Astrocyte (in vitro differentiated cells and primary cell): ENCODE data around the gene KRT83. TPM values are rescaled to one million over a fixed set of nuclear protein-coding genes. Genes with fewer than 3 reads are reported as not detected.
A peak's percentile ranks its signal among the peaks of the same experiment; 100 is the strongest.

Experiments
- DNase-seq: peaks from one replicate; pipeline ENCODE4 v3.0.0-alpha.2; 2010; ENCODE audit warnings: low read depth
- FAIRE-seq: peaks from 2 replicates; lab custom pipeline; 2011; peaks lifted over from hg19 to GRCh38; lab: Jason Lieb, UNC
- H2AFZ ChIP-seq: 2 replicates; pipeline ENCODE4 v1.6.0; 2012; ENCODE audit warnings: low read depth, low read length, inconsistent platforms
- H3K27ac ChIP-seq: 2 replicates; pipeline ENCODE4 v1.5.1; 2011; ENCODE audit warnings: low read depth, low read length, inconsistent platforms
- H3K27me3 ChIP-seq: 2 replicates; pipeline ENCODE4 v1.6.0; 2011; ENCODE audit warnings: low read length, inconsistent platforms; ENCODE audit not compliant: insufficient read depth
- H3K36me3 ChIP-seq: 2 replicates; pipeline ENCODE4 v1.5.1; 2011; ENCODE audit warnings: low read length, inconsistent platforms; ENCODE audit not compliant: insufficient read depth
- H3K4me1 ChIP-seq: 2 replicates; pipeline ENCODE4 v1.5.1; 2011; ENCODE audit warnings: low read length, inconsistent platforms; ENCODE audit not compliant: insufficient read depth
- H3K4me2 ChIP-seq: 2 replicates; pipeline ENCODE4 v1.6.0; 2012; ENCODE audit warnings: low read length, inconsistent platforms
- H3K4me3 ChIP-seq: 2 replicates; pipeline ENCODE4 v1.5.1; 2011; ENCODE audit warnings: low read depth, mild to moderate bottlenecking, low read length, inconsistent platforms; ENCODE audit not compliant: insufficient read depth
- H3K79me2 ChIP-seq: 2 replicates; pipeline ENCODE4 v1.6.0; 2012; ENCODE audit warnings: mild to moderate bottlenecking, low read length, inconsistent platforms; ENCODE audit not compliant: insufficient read depth
- H3K9ac ChIP-seq: 2 replicates; pipeline ENCODE4 v1.6.0; 2012; ENCODE audit warnings: mild to moderate bottlenecking, low read length, inconsistent platforms
- H3K9me3 ChIP-seq: 2 replicates; pipeline ENCODE4 v1.5.1; 2012; ENCODE audit warnings: low read depth, mild to moderate bottlenecking, low read length, inconsistent platforms; ENCODE audit not compliant: insufficient read depth
- H4K20me1 ChIP-seq: 2 replicates; pipeline ENCODE4 v1.6.0; 2012; ENCODE audit warnings: low read length, inconsistent platforms; ENCODE audit not compliant: insufficient read depth
- H3K27ac Mint-ChIP-seq: one replicate; pipeline ENCODE4 v1.8.0; 2021; ENCODE audit warnings: mild to moderate bottlenecking, mixed read lengths; ENCODE audit not compliant: unreplicated experiment
- H3K27me3 Mint-ChIP-seq: one replicate; pipeline ENCODE4 v1.8.0; 2021; ENCODE audit warnings: low read depth, mixed read lengths; ENCODE audit not compliant: unreplicated experiment
- H3K36me3 Mint-ChIP-seq: one replicate; pipeline ENCODE4 v1.8.0; 2021; ENCODE audit warnings: low read depth, mixed read lengths; ENCODE audit not compliant: unreplicated experiment
- H3K4me1 Mint-ChIP-seq: one replicate; pipeline ENCODE4 v1.8.0; 2021; ENCODE audit warnings: low read depth, mixed read lengths; ENCODE audit not compliant: unreplicated experiment
- H3K4me3 Mint-ChIP-seq: one replicate; pipeline ENCODE4 v1.8.0; 2021; ENCODE audit warnings: mild to moderate bottlenecking, moderate library complexity, mixed read lengths; ENCODE audit not compliant: unreplicated experiment
- H3K9me3 Mint-ChIP-seq: one replicate; pipeline ENCODE4 v1.8.0; 2021; ENCODE audit warnings: mild to moderate bottlenecking, mixed read lengths; ENCODE audit not compliant: unreplicated experiment
- EZH2 ChIP-seq: IDR thresholded peaks from 2 replicates; pipeline ENCODE4 v1.6.1; 2012; ENCODE audit warnings: mild to moderate bottlenecking, low read length, inconsistent platforms; ENCODE audit not compliant: insufficient read depth
- total RNA-seq: library from RNA; stranded (reverse); gene quantifications from 2 replicates; pipeline ENCODE4 v1.2.1, GENCODE V29; 2021
- TF ChIP-seq, protein P1 (sequence below): IDR thresholded peaks from 2 replicates; pipeline ENCODE4 v1.5.1; 2011; ENCODE audit warnings: low read depth, mild to moderate bottlenecking, inconsistent platforms, low read length, moderate library complexity; ENCODE audit not compliant: insufficient read depth

KRT83 gene
- total RNA-seq, 1 donor from 2014 or later: not detected

- Mint-ChIP-seq H3K4me1 (no peaks in the 10 kb centered on the region), H3K27ac (no peak overlapping the region), H3K4me3 (no peak overlapping the region), H3K27me3 (peaks cover 53% of the 10 kb centered on the region), H3K9me3 (peaks cover 1% of the 10 kb centered on the region), H3K36me3 (no peaks in the 10 kb centered on the region)
- Histone ChIP-seq H3K4me3 (no peak overlapping the region), H3K9me3 (no peaks in the 10 kb centered on the region), H3K27me3 (peaks cover 21% of the 10 kb centered on the region), H3K4me1 (no peaks in the 10 kb centered on the region), H3K79me2 (no peaks in the 10 kb centered on the region), H3K4me2 (no peak overlapping the region), H3K9ac (no peak overlapping the region), H3K27ac (no peak overlapping the region), H3K36me3 (no peaks in the 10 kb centered on the region), H2AFZ (no peak overlapping the region), H4K20me1 (no peaks in the 10 kb centered on the region)
- FAIRE-seq: no peak
- TF ChIP-seq, protein P1, sequence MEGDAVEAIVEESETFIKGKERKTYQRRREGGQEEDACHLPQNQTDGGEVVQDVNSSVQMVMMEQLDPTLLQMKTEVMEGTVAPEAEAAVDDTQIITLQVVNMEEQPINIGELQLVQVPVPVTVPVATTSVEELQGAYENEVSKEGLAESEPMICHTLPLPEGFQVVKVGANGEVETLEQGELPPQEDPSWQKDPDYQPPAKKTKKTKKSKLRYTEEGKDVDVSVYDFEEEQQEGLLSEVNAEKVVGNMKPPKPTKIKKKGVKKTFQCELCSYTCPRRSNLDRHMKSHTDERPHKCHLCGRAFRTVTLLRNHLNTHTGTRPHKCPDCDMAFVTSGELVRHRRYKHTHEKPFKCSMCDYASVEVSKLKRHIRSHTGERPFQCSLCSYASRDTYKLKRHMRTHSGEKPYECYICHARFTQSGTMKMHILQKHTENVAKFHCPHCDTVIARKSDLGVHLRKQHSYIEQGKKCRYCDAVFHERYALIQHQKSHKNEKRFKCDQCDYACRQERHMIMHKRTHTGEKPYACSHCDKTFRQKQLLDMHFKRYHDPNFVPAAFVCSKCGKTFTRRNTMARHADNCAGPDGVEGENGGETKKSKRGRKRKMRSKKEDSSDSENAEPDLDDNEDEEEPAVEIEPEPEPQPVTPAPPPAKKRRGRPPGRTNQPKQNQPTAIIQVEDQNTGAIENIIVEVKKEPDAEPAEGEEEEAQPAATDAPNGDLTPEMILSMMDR: no peak
- TF ChIP-seq EZH2: no peak
- no peak for DNase-seq
Observed at GRCh38 chr12:52327830-52328500, 6.8 kb upstream of the KRT83 start.

GRCh38 chr12:52327052-52327829 is 6.0 kb upstream of the KRT83 start:
- Mint-ChIP-seq H3K4me3 (no peak overlapping the region), H3K4me1 (no peaks in the 10 kb centered on the region), H3K27ac (no peak overlapping the region), H3K9me3 (peaks cover 1% of the 10 kb centered on the region), H3K27me3 (peaks cover 57% of the 10 kb centered on the region), H3K36me3 (no peaks in the 10 kb centered on the region)
- TF ChIP-seq, protein P1: peak; percentile 96
- no peak for TF ChIP-seq EZH2
- H4K20me1 ChIP-seq: no peaks in the 10 kb centered on the region
- no peaks in the 10 kb centered on the region for H3K9me3 ChIP-seq
- H3K79me2 ChIP-seq: no peaks in the 10 kb centered on the region
- H3K27ac ChIP-seq: no peak overlapping the region
- no peak overlapping the region for H2AFZ ChIP-seq
- no peak overlapping the region for H3K9ac ChIP-seq
- DNase-seq (peak; percentile 80), FAIRE-seq (peak; percentile 92)
- H3K4me1 ChIP-seq: no peaks in the 10 kb centered on the region
- no peak overlapping the region for H3K4me2 ChIP-seq
- H3K27me3 ChIP-seq: peaks cover 21% of the 10 kb centered on the region
- H3K36me3 ChIP-seq: no peaks in the 10 kb centered on the region
- no peak overlapping the region for H3K4me3 ChIP-seq

DNA sequence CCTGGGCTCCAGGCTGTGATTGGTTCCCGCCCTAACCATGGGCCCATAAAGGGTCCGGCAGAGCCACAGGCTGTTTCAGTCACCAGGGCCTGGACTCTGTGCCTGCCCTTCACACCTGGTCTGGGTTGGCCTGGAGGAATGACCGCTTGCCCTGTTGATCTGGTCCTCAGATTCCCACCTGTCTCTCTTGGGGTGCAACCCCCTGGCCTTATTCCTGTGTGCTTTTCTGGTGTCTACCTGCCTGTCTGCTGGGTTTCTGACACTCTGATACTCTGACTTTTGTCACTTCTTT is 2.9 kb upstream of the KRT83 start:
- Mint-ChIP-seq H3K27me3 (peaks cover 59% of the 10 kb centered on the region), H3K4me1 (no peaks in the 10 kb centered on the region), H3K4me3 (no peak overlapping the region), H3K36me3 (peaks cover 2% of the 10 kb centered on the region), H3K9me3 (peaks cover 1% of the 10 kb centered on the region), H3K27ac (no peak overlapping the region)
- Histone ChIP-seq H3K27ac (no peak overlapping the region), H2AFZ (no peak overlapping the region), H3K36me3 (no peaks in the 10 kb centered on the region), H3K9me3 (no peaks in the 10 kb centered on the region), H3K4me2 (no peak overlapping the region), H3K27me3 (peaks cover 34% of the 10 kb centered on the region), H3K4me1 (no peaks in the 10 kb centered on the region), H3K79me2 (no peaks in the 10 kb centered on the region), H3K4me3 (no peak overlapping the region), H4K20me1 (no peaks in the 10 kb centered on the region), H3K9ac (no peak overlapping the region)
- FAIRE-seq: no peak
- TF ChIP-seq, protein P1: no peak
- no peak for TF ChIP-seq EZH2
- DNase-seq: no peak
